CD14-positive monocyte (primary cell): ENCODE data around the gene ANO6. TPM values are rescaled to one million over a fixed set of nuclear protein-coding genes. Genes with fewer than 3 reads are reported as not detected.

Experiments used
- DNase-seq, 3 donors: peaks; one replicate each; pipeline ENCODE4 v3.0.0-alpha.2; 2011 to 2022
- H2AFZ ChIP-seq: 2 replicates; pipeline ENCODE4 v1.6.0; 2012; ENCODE audit warnings: mild to moderate bottlenecking, low read depth, low read length, inconsistent platforms; ENCODE audit not compliant: insufficient read depth, poor library complexity, severe bottlenecking
- H3K27ac ChIP-seq, 2 donors: 1 replicate in 1 of 2; 2 replicates in 1 of 2; pipeline ENCODE4 v1.5.1; 2012 to 2013; ENCODE audit warnings: low read length in 2 of 2, control low read depth in 1 of 2, inconsistent platforms in 1 of 2, low read depth in 1 of 2, mild to moderate bottlenecking in 1 of 2
- H3K27me3 ChIP-seq, 2 donors: one replicate each; pipeline versions ENCODE4 v1.6.0 to v1.6.1; 2011 to 2013; ENCODE audit warnings: low read length in 2 of 2; ENCODE audit not compliant: control insufficient read depth in 2 of 2, insufficient read depth in 2 of 2
- H3K36me3 ChIP-seq, 2 donors: replicated peaks in 1 of 2; 1 replicate in 1 of 2; 2 replicates in 1 of 2; pipeline versions ENCODE4 v1.5.1 to v1.6.1; 2012 to 2013; ENCODE audit warnings: low read length in 2 of 2, control low read depth in 1 of 2, inconsistent platforms in 1 of 2, mild to moderate bottlenecking in 1 of 2; ENCODE audit not compliant: insufficient read depth in 2 of 2, control insufficient read depth in 1 of 2
- H3K4me1 ChIP-seq, 2 donors: 1 replicate in 1 of 2; 2 replicates in 1 of 2; pipeline versions ENCODE4 v1.5.1 to v1.6.1; 2012 to 2013; ENCODE audit warnings: low read length in 2 of 2, control low read depth in 1 of 2, inconsistent platforms in 1 of 2, mild to moderate bottlenecking in 1 of 2, moderate library complexity in 1 of 2; ENCODE audit not compliant: insufficient read depth in 2 of 2, control insufficient read depth in 1 of 2
- H3K4me2 ChIP-seq: replicated peaks from 2 replicates; pipeline ENCODE3; 2012; ENCODE audit warnings: low read length, moderate library complexity, mild to moderate bottlenecking; ENCODE audit not compliant: poor library complexity, severe bottlenecking; ENCODE audit errors: extremely low read depth
- H3K4me3 ChIP-seq, 3 experiments: fragments of 200-600 bp in 1 of 3; sonication (generic) in 1 of 3; replicated peaks in 1 of 3; 1 replicate in 2 of 3; 2 replicates in 1 of 3; pipeline ENCODE4 v1.5.1; 2011 to 2013; ENCODE audit warnings: low read length in 3 of 3, mild to moderate bottlenecking in 3 of 3, control low read depth in 2 of 3, low read depth in 2 of 3, inconsistent platforms in 1 of 3, moderate library complexity in 1 of 3
- H3K79me2 ChIP-seq: 2 replicates; pipeline ENCODE4 v1.6.0; 2012; ENCODE audit warnings: mild to moderate bottlenecking, control low read depth, inconsistent platforms, low read length, moderate library complexity; ENCODE audit not compliant: insufficient read depth
- H3K9ac ChIP-seq: 2 replicates; pipeline ENCODE4 v1.6.0; 2017; ENCODE audit warnings: low read length, mild to moderate bottlenecking; ENCODE audit not compliant: insufficient read depth, poor library complexity, severe bottlenecking
- H3K9me3 ChIP-seq, 2 donors: replicated peaks in 1 of 2; 1 replicate in 1 of 2; 2 replicates in 1 of 2; pipeline versions ENCODE4 v1.5.1 to v1.6.1; 2012 to 2013; ENCODE audit warnings: low read length in 2 of 2, control low read depth in 1 of 2; ENCODE audit not compliant: control insufficient read depth in 1 of 2, insufficient read depth in 1 of 2
- H4K20me1 ChIP-seq: 2 replicates; pipeline ENCODE4 v1.6.0; 2012; ENCODE audit warnings: mild to moderate bottlenecking, low read length, control low read depth, moderate library complexity; ENCODE audit not compliant: insufficient read depth
- H3K27ac Mint-ChIP-seq, 7 donors: one replicate each; pipeline ENCODE4 v1.8.0; 2020; ENCODE audit warnings: mild to moderate bottlenecking in 7 of 7, mixed read lengths in 7 of 7, moderate library complexity in 6 of 7, inconsistent platforms in 2 of 7
- H3K27me3 Mint-ChIP-seq, 3 donors: one replicate each; pipeline ENCODE4 v1.8.0; 2021 to 2022; ENCODE audit warnings: low read depth in 3 of 3, mild to moderate bottlenecking in 3 of 3, mixed read lengths in 3 of 3, moderate library complexity in 3 of 3, inconsistent platforms in 1 of 3
- H3K36me3 Mint-ChIP-seq, 2 donors: one replicate each; pipeline ENCODE4 v1.8.0; 2020; ENCODE audit warnings: mixed read lengths in 2 of 2, inconsistent platforms in 1 of 2, mild to moderate bottlenecking in 1 of 2
- H3K4me1 Mint-ChIP-seq: one replicate; pipeline ENCODE4 v1.8.0; 2020; ENCODE audit warnings: mild to moderate bottlenecking, mixed read lengths
- H3K4me3 Mint-ChIP-seq, 2 donors: one replicate each; pipeline ENCODE4 v1.8.0; 2020; ENCODE audit warnings: mild to moderate bottlenecking in 2 of 2, mixed read lengths in 2 of 2, moderate library complexity in 1 of 2
- H3K9me3 Mint-ChIP-seq, 7 donors: one replicate each; pipeline ENCODE4 v1.8.0; 2020 to 2022; ENCODE audit warnings: mixed read lengths in 7 of 7, mild to moderate bottlenecking in 6 of 7, moderate library complexity in 6 of 7, inconsistent platforms in 2 of 7
- CTCF ChIP-seq: fragments of 200-600 bp; IDR thresholded peaks from one replicate; pipeline ENCODE4 v1.8.0; 2022; ENCODE audit warnings: antibody characterized with exemption, mild to moderate bottlenecking
- WGBS: methylation state at CpG from one replicate; pipeline ENCODE4 v1.1.5; 2013; ENCODE audit warnings: missing lambda C conversion rate; ENCODE audit not compliant: insufficient coverage; 5-methylcytosine and 5-hydroxymethylcytosine counted together
- intact Hi-C, 2 donors: fragments of 100-400 bp; cut with micrococcal nuclease; formaldehyde crosslinking; loops; one replicate each; pipeline versions ENCODE4 v1.15.0 to v1.15.1; 2023
- polyA plus RNA-seq, 3 donors: library from polyadenylated mRNA; depleted of rRNA in 1 of 3; unstranded in 2 of 3; stranded (reverse) in 1 of 3; fragments of 300-500 nt in 2 of 3; fragments of >200 nt in 1 of 3; fragmentation: Illumina TruSeq in 2 of 3; gene quantifications; 1 replicate in 2 of 3; 2 replicates in 1 of 3; pipeline ENCODE4 v1.2.3, GENCODE V29; 2012 to 2021

Gene ANO6
- polyA plus RNA-seq, 3 donors = 20.2 to 48.7 (median 34.1) TPM

GRCh38 chr12:45356822-45357538, 141.1 kb downstream of the ANO6 start:
- intact Hi-C loops = no loop called here
- H3K9me3 ChIP-seq = peaks cover 0 to 9% of the 10 kb centered on the region in 2 donors
- no peaks in the 10 kb centered on the region for H3K27me3 Mint-ChIP-seq
- H3K27me3 ChIP-seq = no peaks in the 10 kb centered on the region
- no peak overlapping the region for H3K4me3 Mint-ChIP-seq
- no peak overlapping the region for H3K9ac ChIP-seq
- no peak for DNase-seq
- no peaks in the 10 kb centered on the region for H4K20me1 ChIP-seq
- no peak overlapping the region for H3K4me3 ChIP-seq
- H3K4me1 Mint-ChIP-seq = no peaks in the 10 kb centered on the region
- peaks cover 54 to 92% of the 10 kb centered on the region in 2 donors for H3K36me3 ChIP-seq
- H3K27ac ChIP-seq = no peak overlapping the region
- H3K79me2 ChIP-seq = no peaks in the 10 kb centered on the region
- H3K4me2 ChIP-seq = no peak overlapping the region
- no peaks in the 10 kb centered on the region for H3K4me1 ChIP-seq
- no peak for TF ChIP-seq CTCF
- H2AFZ ChIP-seq = no peak overlapping the region
- peaks cover 78 to 85% of the 10 kb centered on the region in 2 donors for H3K36me3 Mint-ChIP-seq
- H3K27ac Mint-ChIP-seq = peak overlapping the region in 1 of 7 donors; percentile 72
- no CpG with 5 or more reads among the region's 4 CpGs for WGBS
- H3K9me3 Mint-ChIP-seq = peaks cover under 1 to 10% (median 5%) of the 10 kb centered on the region in 7 donors

GRCh38 chr12:45357539-45358417, 141.9 kb downstream of the ANO6 start:
- no peak for DNase-seq
- TF ChIP-seq CTCF = no peak
- Histone ChIP-seq H3K4me2 (no peak overlapping the region), H3K4me1 (no peaks in the 10 kb centered on the region), H3K4me3 (no peak overlapping the region), H3K9me3 (peaks cover 0 to 14% of the 10 kb centered on the region in 2 donors), H3K79me2 (no peaks in the 10 kb centered on the region), H2AFZ (no peak overlapping the region), H3K36me3 (peaks cover 52 to 90% of the 10 kb centered on the region in 2 donors), H4K20me1 (no peaks in the 10 kb centered on the region), H3K9ac (no peak overlapping the region), H3K27me3 (no peaks in the 10 kb centered on the region), H3K27ac (no peak overlapping the region)
- peak overlapping the region in 1 of 7 donors; percentile 10 for H3K27ac Mint-ChIP-seq
- peaks cover 6 to 15% (median 10%) of the 10 kb centered on the region in 7 donors for H3K9me3 Mint-ChIP-seq
- no peak overlapping the region for H3K4me3 Mint-ChIP-seq
- no peaks in the 10 kb centered on the region for H3K27me3 Mint-ChIP-seq
- intact Hi-C loops = no loop called here
- 100% methylated on average over 3 of the region's 4 CpGs for WGBS
- peaks cover 78 to 85% of the 10 kb centered on the region in 2 donors for H3K36me3 Mint-ChIP-seq
- H3K4me1 Mint-ChIP-seq = no peaks in the 10 kb centered on the region
